K562 (cell line): ENCODE data around the gene EBI3.

ENCODE experiments used
- CEBPB ChIP-seq: fragments of 450-650 bp; IDR thresholded peaks from 2 replicates; pipeline ENCODE4 v1.6.1; 2016; ENCODE audit warnings: missing genetic modification characterization, missing compliant biosample characterization
- CHCHD3 ChIP-seq: fragments of 250-450 bp; sonication (Bioruptor Pico); IDR thresholded peaks from 2 replicates; pipeline ENCODE4 v2.1.2; 2022; ENCODE audit warnings: mild to moderate bottlenecking
- CTCF ChIP-seq, 3 experiments: IDR thresholded peaks in 2 of 3; conservative IDR thresholded peaks in 1 of 3; 2 replicates each; pipeline ENCODE4 v1.5.1; 2011 to 2012; ENCODE audit warnings: low read length in 3 of 3, mild to moderate bottlenecking in 3 of 3, control low read depth in 2 of 3, improper control_type of control experiment in 1 of 3, inconsistent platforms in 1 of 3, low read depth in 1 of 3, mixed read lengths in 1 of 3, moderate library complexity in 1 of 3; ENCODE audit not compliant: insufficient read depth in 2 of 3
- ERF ChIP-seq: fragments of 450-650 bp; formaldehyde crosslinking; IDR thresholded peaks from 2 replicates; pipeline ENCODE4 v1.4.0; 2020; ENCODE audit warnings: mild to moderate bottlenecking, mixed read lengths
- FOXK2 ChIP-seq, 2 experiments: fragments of 450-650 bp; IDR thresholded peaks in 1 of 2; conservative IDR thresholded peaks in 1 of 2; 2 replicates each; pipeline ENCODE4 v1.6.1; 2016; ENCODE audit warnings: low read depth in 2 of 2, mild to moderate bottlenecking in 1 of 2
- MECOM ChIP-seq: fragments of 250-450 bp; sonication (Bioruptor Pico); IDR thresholded peaks from 2 replicates; pipeline ENCODE4 v1.8.0; 2022; ENCODE audit warnings: inconsistent platforms
- NR2C2 ChIP-seq, 2 experiments: fragments of 200-800 bp in 1 of 2; sonication (Bioruptor generic) in 1 of 2; sonication (generic) in 1 of 2; formaldehyde crosslinking in 1 of 2; IDR thresholded peaks; 2 replicates each; pipeline versions ENCODE4 v1.6.1 to v1.8.0; 2016 to 2022; ENCODE audit warnings: mild to moderate bottlenecking in 1 of 2, missing compliant biosample characterization in 1 of 2, missing genetic modification characterization in 1 of 2, missing genetic modification reagents in 1 of 2
- SMARCC2 ChIP-seq: fragments of 450-650 bp; IDR thresholded peaks from 2 replicates; pipeline ENCODE4 v1.6.1; 2017; ENCODE audit warnings: antibody characterized with exemption, moderate library complexity, mild to moderate bottlenecking, low read depth
- UBTF ChIP-seq, 2 experiments: IDR thresholded peaks; 2 replicates each; pipeline ENCODE4 v1.6.1; 2012; ENCODE audit warnings: improper control_type of control experiment in 2 of 2, low read depth in 2 of 2, low read length in 2 of 2, borderline replicate concordance in 1 of 2
- USF2 ChIP-seq: sonication (generic); formaldehyde crosslinking; IDR thresholded peaks from 2 replicates; pipeline ENCODE4 v1.5.0; 2020; ENCODE audit warnings: missing genetic modification reagents
- ZNF12 ChIP-seq: sonication (generic); formaldehyde crosslinking; IDR thresholded peaks from 2 replicates; pipeline ENCODE4 v1.4.0; 2020; ENCODE audit warnings: mild to moderate bottlenecking, missing genetic modification reagents
- ZNF740 ChIP-seq, 3 experiments: fragments of 200-800 bp in 1 of 3; sonication (Bioruptor generic) in 1 of 3; sonication (generic) in 1 of 3; formaldehyde crosslinking in 1 of 3; IDR thresholded peaks; 2 replicates each; pipeline versions ENCODE4 v1.6.1 to v1.8.0; 2016 to 2022; ENCODE audit warnings: mild to moderate bottlenecking in 2 of 3, missing compliant biosample characterization in 2 of 3, missing genetic modification characterization in 2 of 3, missing genetic modification reagents in 1 of 3
- ZNF79 ChIP-seq: fragments of 250-450 bp; sonication (Bioruptor Pico); IDR thresholded peaks from 2 replicates; pipeline ENCODE4 v1.4.0; 2020; ENCODE audit warnings: low read depth, mild to moderate bottlenecking, moderate library complexity

- no peak for TF ChIP-seq ERF
- TF ChIP-seq CHCHD3 (CRISPR knock-in tag), result no peak
- TF ChIP-seq ZNF740 (CRISPR knock-in tag; IDR thresholded peaks at IDR 0.05), result no peak
- TF ChIP-seq ZNF740 (tag; IDR thresholded peaks at IDR 0.05), result no peak
- TF ChIP-seq FOXK2 (conservative IDR thresholded peaks at IDR 0.05 in 1 of 2, IDR thresholded peaks at IDR 0.05 in 1 of 2; ENCODE audit: low read depth in 2 of 2), result no peak
- TF ChIP-seq CTCF (IDR thresholded peaks at IDR 0.05 in 2 of 3, conservative IDR thresholded peaks at IDR 0.05 in 1 of 3; ENCODE audit: insufficient read depth in 2 of 3, low read depth in 1 of 3, low read length in 3 of 3), result no peak
- no peak for TF ChIP-seq UBTF (IDR thresholded peaks at IDR 0.05; ENCODE audit: borderline replicate concordance in 1 of 2, low read depth in 2 of 2, low read length in 2 of 2)
- TF ChIP-seq ZNF12 (CRISPR knock-in tag), result no peak
- TF ChIP-seq ZNF79, result no peak
- TF ChIP-seq NR2C2 (CRISPR knock-in tag; IDR thresholded peaks at IDR 0.05), result no peak
- TF ChIP-seq NR2C2 (tag; IDR thresholded peaks at IDR 0.05), result no peak
- TF ChIP-seq USF2 (CRISPR knock-in tag), result no peak
- TF ChIP-seq MECOM (CRISPR knock-in tag), result no peak
- TF ChIP-seq SMARCC2, result no peak
- TF ChIP-seq CEBPB (tag), result no peak
Measured at GRCh38 chr19:4279530-4280422, 50.5 kb downstream of the EBI3 start.
